Measurements from ENCODE around the gene WASF2. TPM values are rescaled to one million over a fixed set of nuclear protein-coding genes. Genes with fewer than 3 reads are reported as not detected.
A peak's percentile ranks its signal among the peaks of the same experiment; 100 is the strongest.

The WASF2 gene
- total RNA-seq, 1 donor from 2014 or later = 189 TPM

DNA sequence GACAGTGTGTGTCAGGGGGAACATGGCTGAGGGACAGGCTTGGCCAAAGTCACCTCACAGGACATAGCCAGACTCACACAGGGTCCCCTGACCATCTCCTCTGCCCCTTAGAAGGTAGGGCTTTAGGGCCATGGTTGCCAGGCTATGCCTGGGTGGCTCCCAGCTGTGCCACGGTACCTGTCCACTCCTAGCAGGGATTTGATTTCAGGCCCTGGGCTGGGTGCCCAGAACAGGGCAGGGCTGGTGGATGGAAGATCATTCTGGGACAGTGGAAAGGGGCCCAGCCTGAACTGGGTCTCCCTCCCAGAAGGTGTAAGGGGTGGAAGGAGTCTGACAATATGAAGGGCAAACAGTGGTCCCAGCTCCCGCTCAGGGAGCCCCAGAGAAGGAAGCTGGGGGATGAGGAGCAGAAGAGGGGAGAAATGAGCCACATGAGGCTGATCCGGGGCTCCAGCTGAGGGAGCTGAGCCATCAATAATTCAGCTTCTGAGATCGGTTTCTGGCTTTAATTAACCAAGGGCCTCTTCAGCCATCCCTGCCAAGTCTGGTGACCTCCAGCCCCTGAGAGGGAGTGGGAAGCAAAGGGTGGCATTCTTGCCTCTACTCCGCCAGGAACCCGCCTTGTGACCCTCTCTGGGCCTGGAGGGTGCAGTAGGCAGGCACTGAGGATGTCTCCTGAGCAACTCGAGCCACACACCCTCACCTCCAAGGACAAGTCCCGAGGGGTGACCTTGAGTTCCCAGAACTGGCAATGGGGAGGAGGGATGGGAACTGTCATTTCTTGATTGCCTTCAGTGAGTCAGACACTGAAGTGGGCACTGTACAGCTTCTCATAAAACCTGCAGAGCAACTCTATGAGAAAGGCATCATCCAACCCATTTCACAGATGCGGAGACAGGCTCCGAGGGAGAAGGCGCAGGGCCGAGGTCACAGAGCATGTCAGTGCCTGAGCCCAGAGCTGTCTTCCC is 108.9 kb downstream of the WASF2 start:
- peaks cover 22% of the 10 kb centered on the region for H3K4me1 Mint-ChIP-seq (ENCODE audit: unreplicated experiment)
- DNase-seq (ENCODE audit: extremely low spot score, unreplicated experiment) = no peak
- H3K36me3 Mint-ChIP-seq (ENCODE audit: unreplicated experiment) = no peaks in the 10 kb centered on the region
- H3K27ac Mint-ChIP-seq (ENCODE audit: unreplicated experiment) = peak overlapping the region; percentile 78
- H3K4me3 Mint-ChIP-seq (ENCODE audit: unreplicated experiment) = no peak overlapping the region
- TF ChIP-seq, protein P1, sequence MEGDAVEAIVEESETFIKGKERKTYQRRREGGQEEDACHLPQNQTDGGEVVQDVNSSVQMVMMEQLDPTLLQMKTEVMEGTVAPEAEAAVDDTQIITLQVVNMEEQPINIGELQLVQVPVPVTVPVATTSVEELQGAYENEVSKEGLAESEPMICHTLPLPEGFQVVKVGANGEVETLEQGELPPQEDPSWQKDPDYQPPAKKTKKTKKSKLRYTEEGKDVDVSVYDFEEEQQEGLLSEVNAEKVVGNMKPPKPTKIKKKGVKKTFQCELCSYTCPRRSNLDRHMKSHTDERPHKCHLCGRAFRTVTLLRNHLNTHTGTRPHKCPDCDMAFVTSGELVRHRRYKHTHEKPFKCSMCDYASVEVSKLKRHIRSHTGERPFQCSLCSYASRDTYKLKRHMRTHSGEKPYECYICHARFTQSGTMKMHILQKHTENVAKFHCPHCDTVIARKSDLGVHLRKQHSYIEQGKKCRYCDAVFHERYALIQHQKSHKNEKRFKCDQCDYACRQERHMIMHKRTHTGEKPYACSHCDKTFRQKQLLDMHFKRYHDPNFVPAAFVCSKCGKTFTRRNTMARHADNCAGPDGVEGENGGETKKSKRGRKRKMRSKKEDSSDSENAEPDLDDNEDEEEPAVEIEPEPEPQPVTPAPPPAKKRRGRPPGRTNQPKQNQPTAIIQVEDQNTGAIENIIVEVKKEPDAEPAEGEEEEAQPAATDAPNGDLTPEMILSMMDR (IDR thresholded peaks at IDR 0.05) = no peak
- no peaks in the 10 kb centered on the region for H3K27me3 Mint-ChIP-seq (ENCODE audit: unreplicated experiment)
- H3K9me3 Mint-ChIP-seq (ENCODE audit: unreplicated experiment) = no peaks in the 10 kb centered on the region

DNA sequence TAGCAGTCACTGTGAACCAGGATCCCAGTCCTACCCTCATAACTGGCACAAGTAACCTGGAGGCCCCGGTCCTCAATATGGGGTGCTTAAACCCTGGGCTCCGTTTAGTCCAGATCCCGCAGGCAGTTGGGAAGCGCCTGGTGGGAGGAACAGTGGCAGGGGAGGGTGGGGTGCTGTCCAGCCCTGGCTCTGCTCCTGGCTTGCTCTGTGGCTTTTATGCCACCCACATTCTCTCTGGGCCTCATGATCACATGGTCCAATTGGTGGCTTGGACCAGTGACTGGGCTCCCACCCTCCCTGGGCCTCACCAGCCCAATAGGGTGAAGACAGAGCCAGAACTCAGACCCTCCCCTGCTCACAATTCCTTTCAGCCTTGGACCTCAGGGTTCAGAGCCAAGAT is 109.7 kb downstream of the WASF2 start:
- no peaks in the 10 kb centered on the region for H3K36me3 Mint-ChIP-seq (ENCODE audit: unreplicated experiment)
- H3K9me3 Mint-ChIP-seq (ENCODE audit: unreplicated experiment) = no peaks in the 10 kb centered on the region
- no peaks in the 10 kb centered on the region for H3K27me3 Mint-ChIP-seq (ENCODE audit: unreplicated experiment)

DNA sequence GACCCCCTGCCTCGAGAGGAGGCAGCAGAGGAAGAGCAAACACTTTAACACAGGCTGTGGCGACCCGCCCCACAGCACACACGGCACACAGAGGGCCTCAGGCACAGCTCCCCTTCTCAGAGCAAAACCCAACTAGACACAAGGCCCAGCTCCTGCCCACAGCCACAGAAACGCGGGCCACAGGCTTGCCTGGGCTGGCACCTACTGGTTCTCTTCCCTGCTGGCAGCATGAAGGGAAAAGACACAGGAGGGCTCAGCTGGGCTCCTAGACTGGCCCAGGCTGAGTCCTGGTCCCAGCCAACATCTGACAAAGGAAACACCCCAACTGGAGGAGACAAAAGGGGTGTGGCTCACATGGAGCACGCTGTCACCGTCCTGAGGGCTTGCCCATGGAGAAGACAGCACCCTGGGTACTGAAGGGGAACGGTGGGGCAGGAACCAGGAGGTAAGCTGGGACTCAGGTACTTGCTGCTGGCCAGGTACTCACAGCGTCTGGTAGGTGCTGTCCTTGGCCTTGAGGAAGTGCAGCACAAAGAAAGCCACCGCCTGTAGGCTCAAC is 110.3 kb downstream of the WASF2 start:
- no peak for DNase-seq (ENCODE audit: extremely low spot score, unreplicated experiment)
- Mint-ChIP-seq H3K27me3 (ENCODE audit: unreplicated experiment) (no peaks in the 10 kb centered on the region), H3K4me3 (ENCODE audit: unreplicated experiment) (no peak overlapping the region), H3K9me3 (ENCODE audit: unreplicated experiment) (no peaks in the 10 kb centered on the region), H3K27ac (ENCODE audit: unreplicated experiment) (peak overlapping the region; percentile 10), H3K4me1 (ENCODE audit: unreplicated experiment) (peaks cover 22% of the 10 kb centered on the region), H3K36me3 (ENCODE audit: unreplicated experiment) (no peaks in the 10 kb centered on the region)
- TF ChIP-seq, protein P1 (IDR thresholded peaks at IDR 0.05) = no peak

More for the DNA sequence above, 109.7 kb downstream of the WASF2 start:
- H3K27ac Mint-ChIP-seq (ENCODE audit: unreplicated experiment) = no peak overlapping the region
- no peak for DNase-seq (ENCODE audit: extremely low spot score, unreplicated experiment)
- no peak overlapping the region for H3K4me3 Mint-ChIP-seq (ENCODE audit: unreplicated experiment)
- H3K4me1 Mint-ChIP-seq (ENCODE audit: unreplicated experiment) = peaks cover 22% of the 10 kb centered on the region
- TF ChIP-seq, protein P1 (IDR thresholded peaks at IDR 0.05) = no peak

DNA sequence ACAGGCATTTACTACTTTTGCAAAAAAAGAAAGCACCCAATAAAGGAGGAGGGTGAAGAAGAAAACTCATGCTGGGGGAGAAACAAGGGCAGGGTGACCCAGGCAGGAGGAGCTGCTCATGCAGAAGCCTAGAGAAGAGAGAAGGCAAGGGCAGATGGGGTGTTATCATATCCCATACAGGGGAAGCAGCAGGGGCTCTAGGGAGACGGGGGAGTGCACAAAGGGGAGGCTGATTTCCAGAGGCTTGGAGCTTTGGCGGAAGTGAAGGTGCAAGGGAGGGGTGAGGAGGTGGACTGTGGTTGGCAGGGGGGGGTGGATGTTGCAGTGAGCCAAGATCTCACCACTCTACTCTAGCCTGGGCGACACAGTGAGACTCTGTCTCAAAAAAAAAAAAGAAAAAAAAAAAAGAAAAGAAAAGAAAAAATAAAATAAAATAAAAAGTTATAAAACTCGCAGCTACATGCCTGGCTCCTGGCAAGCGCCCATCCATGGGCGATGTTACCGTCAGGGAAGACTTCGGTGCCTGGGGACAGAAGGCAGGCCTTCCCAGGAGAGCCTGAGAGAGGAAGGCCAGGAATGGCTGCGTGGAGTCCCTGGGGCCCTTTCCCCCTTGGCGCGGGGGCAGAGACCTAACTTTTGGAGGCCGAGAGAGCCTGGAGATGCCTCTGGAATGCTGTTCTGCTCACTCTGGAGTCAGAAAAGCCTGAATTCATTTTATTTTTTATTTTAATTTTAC is 112.0 kb downstream of the WASF2 start:
- TF ChIP-seq, protein P1 (IDR thresholded peaks at IDR 0.05) = no peak
- no peaks in the 10 kb centered on the region for H3K9me3 Mint-ChIP-seq (ENCODE audit: unreplicated experiment)
- no peak for DNase-seq (ENCODE audit: extremely low spot score, unreplicated experiment)
- H3K27me3 Mint-ChIP-seq (ENCODE audit: unreplicated experiment) = no peaks in the 10 kb centered on the region
- H3K4me1 Mint-ChIP-seq (ENCODE audit: unreplicated experiment) = peaks cover 20% of the 10 kb centered on the region
- no peaks in the 10 kb centered on the region for H3K36me3 Mint-ChIP-seq (ENCODE audit: unreplicated experiment)
- no peak overlapping the region for H3K27ac Mint-ChIP-seq (ENCODE audit: unreplicated experiment)
- no peak overlapping the region for H3K4me3 Mint-ChIP-seq (ENCODE audit: unreplicated experiment)

Data from osteocyte (in vitro differentiated cells).